Testis (tissue), 3 donors: ENCODE results near the gene RPS6KB2. TPM values are rescaled to one million over a fixed set of nuclear protein-coding genes. Genes with fewer than 3 reads are reported as not detected.

Source experiments
- DNase-seq: peaks from one replicate; pipeline ENCODE4 v3.0.0-alpha.2; 2019
- H3K27ac ChIP-seq, 2 donors: fragments of 200-600 bp; sonication (generic); one replicate each; pipeline ENCODE4 v1.5.1; 2019
- H3K27me3 ChIP-seq: fragments of 200-600 bp; sonication (generic); one replicate; pipeline ENCODE4 v1.5.1; 2019
- H3K36me3 ChIP-seq: fragments of 200-600 bp; sonication (generic); one replicate; pipeline ENCODE4 v1.5.1; 2017; ENCODE audit warnings: low read depth; ENCODE audit errors: missing control alignments
- H3K4me1 ChIP-seq: fragments of 200-600 bp; sonication (generic); one replicate; pipeline ENCODE4 v1.5.1; 2019
- H3K4me3 ChIP-seq, 2 donors: fragments of 200-600 bp; sonication (generic); one replicate each; pipeline ENCODE4 v1.5.1; 2017 to 2019
- H3K9me3 ChIP-seq: fragments of 200-600 bp; sonication (generic); one replicate; pipeline ENCODE4 v1.5.1; 2017
- POLR2A ChIP-seq: fragments of 450-650 bp; IDR thresholded peaks from one replicate; pipeline ENCODE4 v1.6.1; 2017; ENCODE audit warnings: antibody characterized with exemption, mild to moderate bottlenecking, moderate library complexity
- WGBS, 2 donors: methylation state at CpG; one replicate each; pipeline ENCODE4 v1.1.5; 2018; 5-methylcytosine and 5-hydroxymethylcytosine counted together
- intact Hi-C: fragments of 100-400 bp; cut with DNase I; formaldehyde crosslinking; loops from one replicate; pipeline ENCODE4 v1.15.1; 2023; ENCODE audit warnings: low total_unique reads
- polyA plus RNA-seq: library from polyadenylated mRNA; stranded (reverse); fragments of 350-450 nt; fragmentation: Illumina TruSeq; extraction: RNeasy Lipid Tissue Mini Kit (QIAGEN cat#74804); gene quantifications from one replicate; pipeline ENCODE4 v1.2.3, GENCODE V29; 2014; ENCODE audit warnings: low read depth, low replicate concordance; ENCODE audit not compliant: insufficient read depth
- total RNA-seq, 2 donors: library from RNA; depleted of rRNA; stranded (reverse); fragments of >200 nt; gene quantifications; one replicate each; pipeline ENCODE4 v1.2.3, GENCODE V29; 2016
- TF ChIP-seq, protein P1 (sequence below), 3 experiments: fragments of 450-650 bp in 2 of 3; fragments of 200-600 bp in 1 of 3; sonication (generic) in 1 of 3; IDR thresholded peaks; one replicate each; pipeline ENCODE4 v1.5.1; 2016 to 2019; ENCODE audit warnings: antibody characterized with exemption in 3 of 3, mild to moderate bottlenecking in 2 of 3, moderate library complexity in 1 of 3

The RPS6KB2 gene
- total and polyA plus RNA-seq, 3 donors from 2014 or later, result 30.1 to 47.4 (median 46.5) TPM

DNA sequence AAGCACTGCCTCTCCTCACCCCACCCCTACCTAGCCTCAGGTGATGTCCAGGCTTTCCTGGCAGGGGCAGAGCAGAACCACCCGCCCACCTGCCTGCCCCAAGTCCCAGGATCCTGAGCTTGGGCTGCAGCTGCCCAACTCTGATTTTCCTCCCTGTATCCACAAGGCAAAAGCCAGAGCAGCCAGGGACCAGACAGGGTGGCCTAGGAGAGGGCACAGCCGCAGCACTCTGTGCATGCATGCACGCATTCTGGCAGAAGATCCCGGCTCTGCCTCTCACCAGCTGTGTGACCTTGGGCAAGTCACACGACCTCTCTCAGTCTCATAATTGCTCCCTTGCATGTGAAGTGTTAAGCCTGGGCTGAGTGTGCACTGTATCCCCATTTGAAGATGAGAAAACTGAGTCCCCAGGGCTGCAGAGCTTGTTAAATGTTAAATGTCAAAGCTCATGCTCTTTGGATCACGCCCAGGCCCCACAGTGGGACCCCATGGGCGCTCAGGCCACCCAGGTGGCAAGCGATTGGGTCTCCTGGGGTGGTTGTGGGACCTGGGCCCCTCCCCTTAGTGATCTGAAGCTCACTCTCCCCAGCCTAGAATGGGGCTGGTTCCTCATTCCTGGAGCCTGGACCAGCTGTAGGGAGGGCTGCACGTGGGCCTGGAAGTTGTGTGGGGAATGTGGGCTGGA lies 15.7 kb upstream of the RPS6KB2 start:
- H3K9me3 ChIP-seq, result no peaks in the 10 kb centered on the region
- no peaks in the 10 kb centered on the region for H3K27me3 ChIP-seq
- WGBS, 2 donors, result 44 to 53% methylated on average over 3 to 9 of the region's 9 CpGs
- no peaks in the 10 kb centered on the region for H3K36me3 ChIP-seq
- H3K4me3 ChIP-seq, result no peak overlapping the region
- peaks cover 10% of the 10 kb centered on the region for H3K4me1 ChIP-seq
- H3K27ac ChIP-seq, result no peak overlapping the region
- no peak for DNase-seq
- TF ChIP-seq, protein P1, sequence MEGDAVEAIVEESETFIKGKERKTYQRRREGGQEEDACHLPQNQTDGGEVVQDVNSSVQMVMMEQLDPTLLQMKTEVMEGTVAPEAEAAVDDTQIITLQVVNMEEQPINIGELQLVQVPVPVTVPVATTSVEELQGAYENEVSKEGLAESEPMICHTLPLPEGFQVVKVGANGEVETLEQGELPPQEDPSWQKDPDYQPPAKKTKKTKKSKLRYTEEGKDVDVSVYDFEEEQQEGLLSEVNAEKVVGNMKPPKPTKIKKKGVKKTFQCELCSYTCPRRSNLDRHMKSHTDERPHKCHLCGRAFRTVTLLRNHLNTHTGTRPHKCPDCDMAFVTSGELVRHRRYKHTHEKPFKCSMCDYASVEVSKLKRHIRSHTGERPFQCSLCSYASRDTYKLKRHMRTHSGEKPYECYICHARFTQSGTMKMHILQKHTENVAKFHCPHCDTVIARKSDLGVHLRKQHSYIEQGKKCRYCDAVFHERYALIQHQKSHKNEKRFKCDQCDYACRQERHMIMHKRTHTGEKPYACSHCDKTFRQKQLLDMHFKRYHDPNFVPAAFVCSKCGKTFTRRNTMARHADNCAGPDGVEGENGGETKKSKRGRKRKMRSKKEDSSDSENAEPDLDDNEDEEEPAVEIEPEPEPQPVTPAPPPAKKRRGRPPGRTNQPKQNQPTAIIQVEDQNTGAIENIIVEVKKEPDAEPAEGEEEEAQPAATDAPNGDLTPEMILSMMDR (IDR thresholded peaks at IDR 0.05), result no peak
- no peak for TF ChIP-seq POLR2A
- intact Hi-C loops, result no loop called here

DNA sequence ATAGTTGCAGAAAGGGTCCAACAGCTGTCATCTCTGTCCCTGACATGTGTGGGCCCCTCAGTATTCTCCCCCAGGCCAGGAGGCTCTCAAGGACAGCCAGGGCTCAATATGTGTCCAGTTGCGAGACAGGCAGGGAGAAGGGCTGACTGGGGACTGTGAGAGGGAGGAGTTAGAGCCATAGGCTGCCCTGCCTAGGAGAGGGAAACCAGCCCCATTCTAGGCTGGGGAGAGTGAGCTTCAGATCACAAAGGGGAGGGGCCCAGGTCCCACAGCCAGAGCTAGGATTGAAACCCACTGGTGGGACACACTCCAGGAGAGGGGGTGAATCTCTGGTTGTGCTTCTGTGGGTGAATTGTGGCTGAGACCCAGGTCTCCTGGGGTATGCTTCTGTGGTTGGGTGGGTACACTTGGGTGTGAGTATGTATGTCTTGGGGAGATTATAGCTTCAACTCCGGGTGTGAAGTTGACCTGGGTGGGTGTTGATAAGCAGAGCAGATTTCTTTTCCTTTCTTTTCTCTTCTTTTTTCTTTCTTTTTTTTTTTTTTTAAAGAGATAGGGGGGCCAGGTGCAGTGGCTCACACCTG lies 14.9 kb upstream of the RPS6KB2 start:
- 70 to 83% methylated on average over 2 of the region's 2 CpGs for WGBS, 2 donors
- Histone ChIP-seq H3K27ac (no peak overlapping the region), H3K9me3 (no peaks in the 10 kb centered on the region), H3K36me3 (no peaks in the 10 kb centered on the region), H3K27me3 (no peaks in the 10 kb centered on the region), H3K4me3 (no peak overlapping the region), H3K4me1 (peaks cover 10% of the 10 kb centered on the region)
- DNase-seq, result no peak
- intact Hi-C loops, result no loop called here
- TF ChIP-seq POLR2A, result no peak
- TF ChIP-seq, protein P1 (IDR thresholded peaks at IDR 0.05), result no peak

GRCh38 chr11:67415501-67416304 lies 12.6 kb upstream of the RPS6KB2 start, which contains the start of gene CARNS1:
Gene CARNS1 (plus strand): TSS chr11:67415678. CDS start chr11:67416200, 522 bp downstream.
- no peak within 1 kb of the TSS for H3K27ac ChIP-seq
- intact Hi-C loops, result no loop called here
- TF ChIP-seq, protein P1 (IDR thresholded peaks at IDR 0.05), result no peak
- no peak for TF ChIP-seq POLR2A
- no peaks in the 10 kb centered on the region for H3K36me3 ChIP-seq
- peaks cover 16% of the 10 kb centered on the region for H3K4me1 ChIP-seq
- H3K27me3 ChIP-seq, result no peaks in the 10 kb centered on the region
- DNase-seq, result no peak
- H3K9me3 ChIP-seq, result no peaks in the 10 kb centered on the region
- WGBS, 2 donors, result 12 to 23% methylated on average over 8 to 62 of the region's 67 CpGs
- H3K4me3 ChIP-seq, result peak within 1 kb of the TSS in 1 of 2 donors; percentile 15

GRCh38 chr11:67416416-67417335 lies 11.6 kb upstream of the RPS6KB2 start:
- WGBS, 2 donors, result 73 to 80% methylated on average over 20 to 21 of the region's 21 CpGs
- TF ChIP-seq, protein P1 (IDR thresholded peaks at IDR 0.05), result no peak
- TF ChIP-seq POLR2A, result no peak
- no peak overlapping the region for H3K4me3 ChIP-seq
- no peaks in the 10 kb centered on the region for H3K36me3 ChIP-seq
- no peak overlapping the region for H3K27ac ChIP-seq
- intact Hi-C loops, result no loop called here
- H3K27me3 ChIP-seq, result no peaks in the 10 kb centered on the region
- H3K9me3 ChIP-seq, result no peaks in the 10 kb centered on the region
- H3K4me1 ChIP-seq, result peaks cover 16% of the 10 kb centered on the region
- DNase-seq, result no peak
